GM21360 (cell line): Measurements from ENCODE around the gene IFITM1.
"Not testable (repeated sequence)": the region's sequence is repeated elsewhere in the genome, so short reads cannot be mapped to it uniquely, and the experiment has no call there.

Experiments
- ATAC-seq: cut with Tn5 transposase; IDR thresholded peaks from one replicate; pipeline ENCODE4 v1.9.1; 2021; ENCODE audit warnings: mild to moderate bottlenecking, moderate library complexity; ENCODE audit not compliant: unreplicated experiment

IFITM1 gene

GRCh38 chr11:340539-341512 lies 27.0 kb downstream of the IFITM1 start:
- ATAC-seq, result no peak

- no peak for ATAC-seq
Measured at GRCh38 chr11:342328-342727, 28.5 kb downstream of the IFITM1 start.

DNA sequence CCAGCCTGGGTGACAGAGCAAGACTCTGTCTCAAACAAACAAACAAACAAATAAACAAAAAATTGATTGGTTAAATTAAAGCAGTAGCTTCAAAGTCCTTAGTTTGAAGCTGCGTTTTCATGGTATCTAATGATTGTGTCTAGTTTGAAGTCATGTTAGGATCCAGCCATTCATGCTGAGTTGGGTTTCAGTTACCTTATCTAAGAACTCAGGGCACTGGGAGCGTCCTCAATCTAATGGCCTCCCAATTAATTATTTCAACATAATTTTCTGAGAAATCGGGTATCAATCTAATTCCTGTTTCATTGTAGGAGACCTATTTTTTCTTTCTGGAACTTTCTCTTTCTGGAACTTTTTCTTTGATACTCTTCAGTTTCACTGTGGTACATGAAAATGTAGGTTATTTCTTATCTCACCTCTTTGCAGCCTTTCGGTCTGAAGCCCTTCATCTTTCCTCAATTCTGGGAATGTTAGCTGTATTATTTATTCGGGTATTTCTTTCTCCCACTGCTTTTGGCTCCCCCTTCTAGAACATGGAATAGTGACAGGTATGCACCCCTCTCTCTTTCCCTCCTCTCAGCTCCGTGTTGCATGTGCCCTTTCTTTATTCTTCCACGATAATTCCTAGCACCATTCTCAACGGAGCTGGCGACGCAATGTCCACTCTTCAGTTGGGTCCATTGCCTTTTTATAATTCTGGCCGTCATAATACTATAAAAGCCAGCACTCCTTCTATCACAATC lies 31.2 kb downstream of the IFITM1 start:
- no peak for ATAC-seq

DNA sequence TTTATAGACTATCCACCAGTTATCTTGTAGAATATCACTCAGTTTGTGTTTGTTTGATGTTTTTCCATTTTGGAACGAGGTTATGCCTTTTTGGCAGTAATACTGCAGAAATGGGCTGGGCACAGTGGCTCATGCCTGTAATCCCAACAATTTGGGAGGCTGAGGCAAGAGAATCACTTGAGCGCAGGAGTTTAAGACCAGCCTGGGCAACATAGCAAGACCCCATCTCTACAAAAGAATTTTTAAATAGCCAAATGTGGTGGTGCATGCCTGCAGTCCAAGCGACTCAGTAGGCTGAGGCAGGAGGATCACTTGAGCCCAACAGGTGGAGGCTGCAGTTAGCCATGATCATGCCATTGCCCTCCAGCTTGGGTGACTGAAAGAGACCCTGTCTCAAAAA lies 32.7 kb downstream of the IFITM1 start:
- ATAC-seq, result no peak

DNA sequence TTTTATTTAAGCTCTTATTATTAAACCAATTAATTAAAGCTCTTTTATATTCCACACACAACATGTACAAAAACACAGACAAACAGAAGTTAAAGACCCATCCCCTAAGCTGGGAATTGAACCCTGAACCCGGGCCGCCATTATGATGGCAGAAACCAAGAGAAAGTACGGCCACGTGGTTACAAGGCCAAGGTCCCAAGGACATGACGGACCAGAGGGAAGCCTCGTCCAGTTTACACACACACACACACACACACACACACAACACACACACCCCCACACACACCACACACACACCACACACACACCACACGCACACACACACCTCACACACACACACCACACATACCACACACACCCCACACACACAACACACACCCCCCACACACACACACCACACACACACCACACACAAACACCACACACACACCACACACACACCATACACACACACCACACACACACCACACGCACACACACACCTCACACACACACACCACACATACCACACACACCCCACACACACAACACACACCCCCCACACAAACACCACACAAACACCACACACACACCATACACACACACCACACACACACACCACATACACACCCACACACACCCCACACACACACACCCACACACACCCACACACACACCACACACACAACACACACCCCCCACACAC lies 35.6 kb downstream of the IFITM1 start:
- ATAC-seq, result not testable (repeated sequence)

GRCh38 chr11:350033-350722 lies 36.3 kb downstream of the IFITM1 start:
- not testable (repeated sequence) for ATAC-seq

DNA sequence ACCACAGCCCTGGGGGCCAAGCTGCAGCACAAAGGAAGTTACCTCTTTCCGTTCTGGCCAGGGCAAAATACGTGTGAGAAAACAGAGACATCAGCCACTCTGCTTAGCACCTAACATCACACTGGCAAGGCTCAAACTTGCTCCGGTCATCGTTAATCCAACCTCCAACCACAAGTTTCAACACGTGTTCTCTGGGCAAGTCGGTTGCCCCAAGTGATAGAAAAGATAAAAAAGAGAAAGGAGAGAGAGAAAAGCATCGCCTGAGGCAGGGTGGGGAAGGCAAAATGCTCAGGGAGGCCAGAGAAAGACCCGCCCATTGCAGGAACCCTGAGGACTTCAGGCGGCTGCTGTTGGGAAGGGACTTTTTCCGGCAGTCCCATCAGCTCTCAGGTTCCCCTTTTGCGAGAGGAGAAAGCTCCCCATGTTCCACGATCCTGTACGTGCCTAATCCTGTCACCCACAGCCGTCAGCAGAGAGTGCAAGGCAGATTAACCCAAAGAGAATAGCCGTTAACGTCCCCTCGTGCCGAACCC lies 36.9 kb downstream of the IFITM1 start:
- no peak for ATAC-seq

DNA sequence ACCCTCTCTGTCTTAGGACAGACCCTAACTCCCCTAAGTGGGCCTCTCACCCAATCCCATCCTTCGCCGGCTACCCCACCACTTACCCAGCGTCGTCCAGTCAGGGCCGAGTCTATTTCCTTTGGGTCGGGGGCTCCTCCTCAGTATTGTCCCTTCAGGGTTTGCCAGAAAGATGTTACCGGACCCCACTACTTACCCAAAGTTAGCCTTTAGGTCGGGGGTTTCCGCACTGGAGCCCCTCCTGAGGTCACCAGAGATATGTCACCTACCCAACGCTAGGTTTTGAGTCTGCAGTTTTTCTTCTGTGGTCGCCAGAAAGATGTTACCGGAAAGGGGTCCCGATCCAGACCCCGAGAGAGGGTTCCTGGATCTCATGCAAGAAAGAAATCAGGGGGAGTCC lies 37.6 kb downstream of the IFITM1 start:
- no peak for ATAC-seq

GRCh38 chr11:352456-353031 lies 38.7 kb downstream of the IFITM1 start:
- no peak for ATAC-seq

DNA sequence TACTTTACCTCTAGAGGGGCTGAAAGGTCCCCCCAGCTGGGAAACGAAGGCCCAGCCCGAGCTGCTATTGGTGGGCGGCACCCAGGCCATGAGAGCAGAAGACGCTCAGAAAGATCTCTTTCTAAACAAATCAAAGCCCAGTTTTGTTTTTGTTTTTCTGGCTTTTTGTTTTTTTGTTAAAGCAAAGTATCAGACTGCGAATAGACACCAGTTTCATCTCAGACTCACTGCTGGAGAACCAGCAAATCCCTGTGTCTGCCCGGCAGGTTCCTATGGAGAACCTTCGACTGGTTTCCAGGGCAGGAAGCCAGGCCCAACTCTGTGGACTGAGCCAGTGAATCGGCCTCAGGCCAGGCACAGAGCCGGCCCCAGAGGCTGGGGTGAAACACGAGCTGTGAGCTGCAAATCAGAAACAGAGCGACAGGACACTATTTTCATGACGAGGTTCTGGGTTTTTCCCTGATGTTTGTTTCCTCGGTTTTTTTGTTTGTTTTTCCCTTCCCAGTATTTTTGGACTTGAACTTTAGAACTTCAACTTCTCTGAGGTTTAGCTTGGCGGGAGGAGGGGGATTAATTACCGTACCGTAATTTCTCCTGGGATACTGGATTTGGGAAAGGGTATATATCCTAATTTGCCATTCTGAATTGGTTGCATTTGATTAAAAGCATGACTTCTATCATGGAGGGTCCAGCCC lies 39.5 kb downstream of the IFITM1 start:
- no peak for ATAC-seq

DNA sequence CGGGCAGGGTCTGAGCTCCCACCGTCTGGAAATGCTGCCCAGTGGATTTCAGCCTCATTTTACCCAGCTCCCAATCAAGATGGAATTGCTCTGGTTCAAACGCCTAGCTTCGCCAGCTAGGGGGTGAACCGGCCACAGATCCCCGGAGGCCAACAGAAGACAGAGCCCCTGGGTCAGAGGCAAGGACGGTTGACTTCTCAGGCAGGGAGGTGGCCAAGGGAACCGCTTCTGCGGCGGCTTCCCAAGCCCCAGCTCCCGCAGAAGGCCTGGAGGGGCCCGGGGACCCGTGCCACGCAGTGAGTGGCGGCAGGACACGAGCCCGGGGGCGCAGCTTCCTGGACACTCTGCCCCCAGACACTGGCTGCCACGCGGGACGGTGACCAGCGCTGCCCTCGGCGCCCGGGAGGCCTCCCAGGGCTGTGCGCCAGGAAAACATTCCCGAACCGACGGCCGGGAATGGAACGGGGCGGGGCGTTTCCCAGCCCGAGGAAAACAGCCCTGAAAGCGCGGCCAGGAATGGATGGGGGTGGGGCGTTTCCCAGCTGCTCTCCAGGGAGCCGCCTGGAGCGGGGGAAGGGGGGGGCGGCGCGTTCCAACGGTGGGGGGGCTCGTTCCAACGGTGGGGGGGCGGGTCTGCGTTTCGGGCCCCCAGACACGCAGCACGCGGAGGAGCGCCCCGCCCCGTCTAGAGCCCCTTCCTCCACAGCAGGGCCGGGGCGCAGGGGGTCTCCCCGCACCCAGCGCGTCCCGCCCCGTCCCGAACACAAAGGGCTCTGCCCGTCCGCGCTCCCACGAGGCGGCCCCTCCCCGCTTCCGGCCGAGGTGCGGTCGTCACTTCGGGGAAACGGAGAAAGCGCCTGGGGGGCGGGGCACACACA lies 42.0 kb downstream of the IFITM1 start:
- ATAC-seq, result peak; percentile 50

GRCh38 chr11:356610-357009 lies 42.8 kb downstream of the IFITM1 start:
- ATAC-seq, result no peak

DNA sequence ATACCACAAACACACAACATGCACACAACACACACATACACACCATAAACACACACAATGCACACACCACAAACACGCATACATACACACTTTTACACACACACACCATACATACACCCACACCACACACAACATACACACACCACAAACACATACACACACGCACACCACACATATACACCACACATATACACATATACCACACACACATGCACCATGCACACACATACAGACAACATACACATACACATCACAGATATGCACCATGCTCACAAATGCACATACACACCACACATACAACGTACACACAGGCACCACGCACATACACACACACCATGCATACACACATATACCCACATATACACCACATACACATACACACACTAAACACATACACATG lies 43.7 kb downstream of the IFITM1 start:
- no peak for ATAC-seq

GRCh38 chr11:358129-358800 lies 44.4 kb downstream of the IFITM1 start:
- ATAC-seq, result no peak

GRCh38 chr11:359181-359714 lies 45.4 kb downstream of the IFITM1 start:
- ATAC-seq, result no peak

DNA sequence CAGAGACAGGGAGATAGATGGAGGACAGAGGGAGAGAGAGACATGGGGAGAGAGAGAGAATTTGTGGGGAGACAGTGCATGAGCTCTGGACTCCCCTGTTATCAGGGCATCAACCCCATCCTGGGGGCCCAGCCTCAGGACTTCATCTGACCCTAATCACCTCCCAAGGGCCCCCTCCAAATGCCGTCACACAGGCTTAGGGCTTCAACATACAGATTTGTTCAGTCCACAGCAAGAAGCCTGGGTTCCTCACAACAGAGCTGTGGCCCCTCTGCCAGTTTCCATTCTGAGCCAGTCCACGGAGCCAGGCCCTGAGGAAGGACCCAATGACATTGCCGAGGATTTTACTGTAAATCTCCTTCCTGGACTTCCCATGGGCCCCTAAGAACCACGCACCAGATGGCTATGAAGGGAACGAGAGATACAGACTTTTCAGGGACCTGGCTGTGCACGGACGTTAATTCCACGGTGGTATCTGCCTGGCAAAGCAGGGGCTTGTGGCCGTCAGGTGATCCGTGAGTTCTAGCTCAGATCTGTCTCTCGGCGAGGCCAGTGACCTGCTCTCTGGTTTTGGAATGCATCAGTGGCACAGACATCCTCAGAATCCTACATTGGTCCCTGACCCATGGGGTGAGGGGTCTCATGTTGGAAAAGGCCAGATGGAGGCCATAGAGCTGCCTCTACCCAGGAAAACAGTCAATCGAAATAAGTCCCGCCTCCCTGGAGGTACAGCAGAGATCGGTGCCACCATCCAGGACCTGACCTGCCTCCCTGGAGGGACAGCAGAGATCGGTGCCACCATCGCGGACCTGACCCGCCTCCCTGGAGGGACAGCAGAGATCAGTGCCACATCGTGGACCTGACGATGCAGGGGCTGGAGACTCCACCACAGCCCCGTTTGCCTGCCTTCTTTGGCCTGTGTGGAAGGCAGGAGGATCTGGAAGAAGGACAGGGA lies 46.8 kb downstream of the IFITM1 start:
- no peak for ATAC-seq
